HFF-Myc (cell line): ENCODE data around the gene ZCCHC8.
"Not testable (repeated sequence)": the region's sequence is repeated elsewhere in the genome, so short reads cannot be mapped to it uniquely, and the experiment has no call there.

Source experiments
- DNase-seq: peaks from one replicate; pipeline ENCODE4 v3.0.0-alpha.2; 2011; ENCODE audit warnings: low read depth; ENCODE audit errors: extremely low read depth
- H3K4me3 ChIP-seq: replicated peaks from 2 replicates; pipeline ENCODE4 v1.5.1; 2011; ENCODE audit warnings: low read depth, mild to moderate bottlenecking, control low read depth, low read length
- CTCF ChIP-seq: IDR thresholded peaks from 2 replicates; pipeline ENCODE4 v1.5.1; 2012; ENCODE audit warnings: mild to moderate bottlenecking, low read depth, low read length, control low read depth; ENCODE audit errors: missing control alignments

Gene ZCCHC8

GRCh38 chr12:122435186-122435585 lies 65.5 kb downstream of the ZCCHC8 start:
- H3K4me3 ChIP-seq: no peak overlapping the region
- no peak for DNase-seq
- TF ChIP-seq CTCF: no peak

GRCh38 chr12:122429043-122429442 lies 71.7 kb downstream of the ZCCHC8 start:
- H3K4me3 ChIP-seq, DNase-seq: not testable (repeated sequence)

- H3K4me3 ChIP-seq: no peak overlapping the region
- TF ChIP-seq CTCF: no peak
- no peak for DNase-seq
These were observed 73.3 kb downstream of the ZCCHC8 start for GRCh38 chr12:122427403-122427802.

- no peak for TF ChIP-seq CTCF
- no peak for DNase-seq
- H3K4me3 ChIP-seq: peak overlapping the region; percentile 50
These were observed 77.2 kb downstream of the ZCCHC8 start for GRCh38 chr12:122423258-122424165.

- H3K4me3 ChIP-seq: peak overlapping the region; percentile 50
- no peak for DNase-seq
- TF ChIP-seq CTCF: no peak
These were observed 77.9 kb downstream of the ZCCHC8 start for GRCh38 chr12:122422730-122423257.

- TF ChIP-seq CTCF: peak; percentile 29
- H3K4me3 ChIP-seq: peak within 1 kb of the TSS; percentile 87
- no peak for DNase-seq
These were observed 78.7 kb downstream of the ZCCHC8 start, which contains the start of gene CLIP1 for GRCh38 chr12:122421821-122422729. Gene CLIP1, minus strand, starts transcription at chr12:122422669. Its CDS starts 42,217 bp downstream, at chr12:122380452.
